A549 (cell line): ENCODE results near the gene AKIRIN2. TPM values are rescaled to one million over a fixed set of nuclear protein-coding genes. Genes with fewer than 3 reads are reported as not detected.

Experiments
- ATAC-seq, 2 experiments: fragments of 200-7000 bp in 1 of 2; fragments of >200 bp in 1 of 2; cut with Nextera tagmentation in 1 of 2; cut with Tn5 transposase in 1 of 2; 3 replicates each; pipeline versions ENCODE4 v1.8.0 to v1.9.1; 2018 to 2020; ENCODE audit warnings: mild to moderate bottlenecking in 1 of 2, moderate library complexity in 1 of 2
- CTCF ChIA-PET: fragments of 300-600 bp; sonication (Branson Sonifier 250); formaldehyde crosslinking; extraction: SDS; loops from one replicate; lab custom pipeline; 2021; ENCODE audit warnings: antibody characterized with exemption, inconsistent platforms; lab: Yijun Ruan, JAX
- POLR2A ChIA-PET: fragments of 350-600 bp; formaldehyde crosslinking; extraction: SDS; loops from one replicate; lab custom pipeline; 2021; ENCODE audit warnings: antibody characterized with exemption, inconsistent platforms; lab: Yijun Ruan, JAX
- DNase-seq, 2 experiments: peaks; one replicate each; pipeline versions ENCODE4 v3.0.0 to v3.0.0-alpha.2; 2011 to 2016; ENCODE audit warnings: low read depth in 1 of 2, low spot score in 1 of 2
- FAIRE-seq: peaks from 2 replicates; lab custom pipeline; 2011; peaks lifted over from hg19 to GRCh38; lab: Jason Lieb, UNC
- H3K27ac ChIP-seq, 2 experiments: fragments of >200 bp; sonication (Bioruptor Twin); formaldehyde crosslinking; 3 replicates each; pipeline ENCODE4 v1.5.1; 2016 to 2017
- H3K4me1 ChIP-seq: fragments of >200 bp; sonication (Bioruptor Twin); formaldehyde crosslinking; 3 replicates; pipeline ENCODE4 v1.6.1; 2016
- H3K4me2 ChIP-seq: fragments of >200 bp; sonication (Bioruptor Twin); formaldehyde crosslinking; 3 replicates; pipeline ENCODE4 v1.6.1; 2016
- H3K4me3 ChIP-seq: fragments of >200 bp; sonication (Bioruptor Twin); formaldehyde crosslinking; 3 replicates; pipeline ENCODE4 v1.5.1; 2016
- H3K9me3 ChIP-seq: fragments of >200 bp; sonication (Bioruptor Twin); formaldehyde crosslinking; 3 replicates; pipeline ENCODE4 v1.6.1; 2016
- CBX8 ChIP-seq: fragments of 200-600 bp; sonication (generic); IDR thresholded peaks from 2 replicates; pipeline ENCODE4 v1.6.1; 2016
- CHD2 ChIP-seq: fragments of 150-350 bp; IDR thresholded peaks from 2 replicates; pipeline ENCODE4 v1.6.1; 2014; ENCODE audit warnings: low read length; ENCODE audit not compliant: partially characterized antibody
- CHD4 ChIP-seq: fragments of 200-600 bp; sonication (generic); IDR thresholded peaks from 2 replicates; pipeline ENCODE4 v1.6.1; 2016; ENCODE audit warnings: antibody characterized with exemption, mild to moderate bottlenecking, borderline replicate concordance
- EHF ChIP-seq: fragments of 250-450 bp; sonication (Bioruptor Pico); IDR thresholded peaks from 2 replicates; pipeline ENCODE4 v1.5.0; 2020; ENCODE audit warnings: mild to moderate bottlenecking
- FOSB ChIP-seq: fragments of 250-450 bp; sonication (Bioruptor Pico); IDR thresholded peaks from 2 replicates; pipeline ENCODE4 v1.5.0; 2020; ENCODE audit warnings: mild to moderate bottlenecking, moderate library complexity
- FOSL2 ChIP-seq, 2 experiments: fragments of 450-650 bp in 1 of 2; fragments of >200 bp in 1 of 2; sonication (Bioruptor Twin) in 1 of 2; formaldehyde crosslinking; IDR thresholded peaks; 2 replicates each; pipeline versions ENCODE4 v1.5.0 to v1.6.1; 2016 to 2020; ENCODE audit warnings: mild to moderate bottlenecking in 1 of 2, moderate library complexity in 1 of 2
- GATA3 ChIP-seq: IDR thresholded peaks from 2 replicates; pipeline ENCODE4 v1.6.1; 2012; ENCODE audit warnings: borderline replicate concordance
- HDAC2 ChIP-seq: fragments of 200-600 bp; sonication (generic); IDR thresholded peaks from 2 replicates; pipeline ENCODE4 v1.6.1; 2016
- HEYL ChIP-seq: fragments of 250-450 bp; sonication (Bioruptor Pico); IDR thresholded peaks from 2 replicates; pipeline ENCODE4 v1.8.0; 2021; ENCODE audit warnings: mild to moderate bottlenecking, moderate library complexity
- MAZ ChIP-seq: fragments of 150-350 bp; IDR thresholded peaks from 2 replicates; pipeline ENCODE4 v1.6.1; 2014; ENCODE audit warnings: antibody characterized with exemption, low read depth, low read length, borderline replicate concordance
- POLR2A ChIP-seq: IDR thresholded peaks from 2 replicates; pipeline ENCODE4 v1.6.1; 2012; ENCODE audit warnings: mild to moderate bottlenecking, low read length
- RAD21 ChIP-seq, 2 experiments: fragments of >200 bp in 1 of 2; sonication (Bioruptor Twin) in 1 of 2; formaldehyde crosslinking in 1 of 2; IDR thresholded peaks in 1 of 2; conservative IDR thresholded peaks in 1 of 2; 2 replicates in 1 of 2; 3 replicates in 1 of 2; pipeline ENCODE4 v1.6.1; 2012 to 2018; ENCODE audit warnings: inconsistent platforms in 1 of 2
- RCOR1 ChIP-seq: fragments of 150-350 bp; IDR thresholded peaks from 2 replicates; pipeline ENCODE4 v1.6.1; 2014; ENCODE audit warnings: antibody characterized with exemption, low read length, low read depth
- ZC3H11A ChIP-seq: fragments of 450-650 bp; IDR thresholded peaks from 2 replicates; pipeline ENCODE4 v1.6.1; 2014; ENCODE audit warnings: antibody characterized with exemption, mild to moderate bottlenecking
- ZNF302 ChIP-seq: fragments of 250-450 bp; sonication (Bioruptor Pico); IDR thresholded peaks from 2 replicates; pipeline ENCODE4 v1.9.0; 2021; ENCODE audit warnings: inconsistent platforms, mild to moderate bottlenecking, moderate library complexity
- WGBS: methylation state at CpG from one replicate; pipeline ENCODE4 v1.1.6; 2017; ENCODE audit errors: missing lambda C conversion rate; 5-methylcytosine and 5-hydroxymethylcytosine counted together
- polyA plus RNA-seq, 4 experiments: library from polyadenylated mRNA; depleted of rRNA in 3 of 4; stranded (reverse); fragments of >200 nt; fragmentation: RNase III in 1 of 4; extraction: RNeasy Plus Mini Kit Qiagen cat#74134 plus additional on column Dnase treatment in 1 of 4; gene quantifications; 2 replicates in 3 of 4; 3 replicates in 1 of 4; pipeline ENCODE4 v1.2.3, GENCODE V29; 2011 to 2017
- TF ChIP-seq, protein P1 (sequence below): IDR thresholded peaks from 2 replicates; pipeline ENCODE4 v1.6.1; 2012
- TF ChIP-seq, protein P2 (sequence below): fragments of 250-450 bp; sonication (Bioruptor Pico); IDR thresholded peaks from 2 replicates; pipeline ENCODE4 v1.5.0; 2020; ENCODE audit warnings: low read depth, mild to moderate bottlenecking, moderate library complexity
- TF ChIP-seq, protein P3 (sequence below): fragments of 250-450 bp; sonication (Bioruptor Pico); IDR thresholded peaks from 2 replicates; pipeline ENCODE4 v1.5.0; 2021; ENCODE audit warnings: mild to moderate bottlenecking, moderate library complexity, borderline replicate concordance
- TF ChIP-seq, protein P4 (sequence below): IDR thresholded peaks from 2 replicates; pipeline ENCODE4 v1.6.1; 2012; ENCODE audit warnings: low read depth, borderline replicate concordance

The AKIRIN2 gene
- polyA plus RNA-seq, 2 of the 4 experiments (the other 2 are of a cell fraction): 23.7 to 40.1 TPM

DNA sequence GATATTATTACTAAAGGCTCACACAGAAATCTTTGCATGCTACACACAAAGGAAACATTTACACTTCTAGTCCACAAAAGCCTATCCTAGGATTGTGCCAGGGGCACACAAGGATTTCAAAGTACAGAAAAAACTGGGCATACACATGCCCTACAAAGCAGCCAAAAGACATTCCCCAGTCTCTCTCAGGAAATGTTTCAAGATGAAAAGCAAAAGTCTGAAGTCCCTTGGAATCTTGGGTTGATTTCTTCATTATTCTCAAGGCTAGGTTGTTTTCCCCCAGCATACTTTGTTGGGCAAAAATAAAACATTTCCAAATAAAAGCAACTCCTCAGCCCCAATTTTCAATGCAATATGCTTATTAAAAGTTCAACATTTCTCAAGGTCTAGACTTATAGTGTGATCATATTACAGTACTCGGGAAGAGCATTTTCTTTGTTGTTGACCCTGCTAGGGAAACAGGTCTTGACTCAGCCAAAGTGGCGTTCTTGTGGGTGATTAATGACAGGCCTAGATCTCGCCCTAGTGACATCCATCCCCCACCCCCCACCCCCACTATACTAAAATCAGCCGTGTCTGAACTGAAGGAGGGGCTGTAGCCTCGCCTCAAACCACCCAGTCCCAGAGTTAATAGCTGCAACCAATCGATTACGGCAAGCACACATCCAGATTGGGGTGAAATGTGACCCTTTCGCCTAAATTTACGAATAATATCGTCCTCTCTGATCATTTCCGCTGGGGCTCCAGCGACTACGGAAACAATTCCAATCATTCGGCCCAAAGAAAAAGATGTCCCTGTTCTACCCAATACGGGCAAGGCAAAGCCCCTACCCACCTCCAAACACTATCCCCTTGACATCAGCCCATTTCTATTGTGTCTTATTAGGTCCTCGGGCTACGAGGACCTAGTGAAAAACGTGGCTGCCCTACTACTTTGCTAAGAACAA is 1.4 kb downstream of the AKIRIN2 start:
- ChIA-PET POLR2A (interaction anchor here (0.6 to 1.0 kb wide), 2 partner anchors 9 to 29 kb away, joined by 4 to 5 read pairs; no protein-coding TSS in a partner anchor), CTCF (interaction anchor here (0.6 to 1.8 kb wide), 3 partner anchors 13 to 132 kb away, joined by 5 to 8 read pairs (median 5); no protein-coding TSS in a partner anchor)
- peak overlapping the region; percentile 92 for H3K4me2 ChIP-seq
- H3K27ac ChIP-seq: peak overlapping the region; percentile 94 to 100
- peak overlapping the region; percentile 80 for H3K4me3 ChIP-seq
- ATAC-seq: peak; percentile 12 to 15; a peak in 4 of 6 replicates
- WGBS: 2% methylated on average over 16 of the region's 18 CpGs
- peaks cover 48% of the 10 kb centered on the region for H3K4me1 ChIP-seq
- DNase-seq: peak; percentile 44 to 63
- TF ChIP-seq, protein P1, sequence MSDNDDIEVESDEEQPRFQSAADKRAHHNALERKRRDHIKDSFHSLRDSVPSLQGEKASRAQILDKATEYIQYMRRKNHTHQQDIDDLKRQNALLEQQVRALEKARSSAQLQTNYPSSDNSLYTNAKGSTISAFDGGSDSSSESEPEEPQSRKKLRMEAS: peak; percentile 18; the same call in 1 of the 2 replicates
- TF ChIP-seq CHD4 (no peak), RAD21 (conservative IDR thresholded peaks at IDR 0.05 in 1 of 2, IDR thresholded peaks at IDR 0.05 in 1 of 2) (0 out of 5 replicates have a peak, but pooled peaks of 1 of the 2 experiments have one; percentile 26), CBX8 (no peak), CHD2 (peak; percentile 32), ZNF302 (CRISPR knock-in tag) (no peak), EHF (CRISPR knock-in tag) (no peak), GATA3 (peak; percentile 15; the same call in 1 of the 2 replicates), FOSB (CRISPR knock-in tag) (no peak), FOSL2 (IDR thresholded peaks at IDR 0.05) (no peak), FOSL2 (CRISPR knock-in tag; IDR thresholded peaks at IDR 0.05) (no peak), HDAC2 (no peak), POLR2A (no peak), ZC3H11A (no peak)
- TF ChIP-seq, protein P2, sequence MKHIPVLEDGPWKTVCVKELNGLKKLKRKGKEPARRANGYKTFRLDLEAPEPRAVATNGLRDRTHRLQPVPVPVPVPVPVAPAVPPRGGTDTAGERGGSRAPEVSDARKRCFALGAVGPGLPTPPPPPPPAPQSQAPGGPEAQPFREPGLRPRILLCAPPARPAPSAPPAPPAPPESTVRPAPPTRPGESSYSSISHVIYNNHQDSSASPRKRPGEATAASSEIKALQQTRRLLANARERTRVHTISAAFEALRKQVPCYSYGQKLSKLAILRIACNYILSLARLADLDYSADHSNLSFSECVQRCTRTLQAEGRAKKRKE (CRISPR knock-in tag): no peak
- TF ChIP-seq, protein P3, sequence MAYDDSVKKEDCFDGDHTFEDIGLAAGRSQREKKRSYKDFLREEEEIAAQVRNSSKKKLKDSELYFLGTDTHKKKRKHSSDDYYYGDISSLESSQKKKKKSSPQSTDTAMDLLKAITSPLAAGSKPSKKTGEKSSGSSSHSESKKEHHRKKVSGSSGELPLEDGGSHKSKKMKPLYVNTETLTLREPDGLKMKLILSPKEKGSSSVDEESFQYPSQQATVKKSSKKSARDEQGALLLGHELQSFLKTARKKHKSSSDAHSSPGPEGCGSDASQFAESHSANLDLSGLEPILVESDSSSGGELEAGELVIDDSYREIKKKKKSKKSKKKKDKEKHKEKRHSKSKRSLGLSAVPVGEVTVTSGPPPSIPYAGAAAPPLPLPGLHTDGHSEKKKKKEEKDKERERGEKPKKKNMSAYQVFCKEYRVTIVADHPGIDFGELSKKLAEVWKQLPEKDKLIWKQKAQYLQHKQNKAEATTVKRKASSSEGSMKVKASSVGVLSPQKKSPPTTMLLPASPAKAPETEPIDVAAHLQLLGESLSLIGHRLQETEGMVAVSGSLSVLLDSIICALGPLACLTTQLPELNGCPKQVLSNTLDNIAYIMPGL (CRISPR knock-in tag): no peak
- no peaks in the 10 kb centered on the region for H3K9me3 ChIP-seq
- no peak for FAIRE-seq

DNA sequence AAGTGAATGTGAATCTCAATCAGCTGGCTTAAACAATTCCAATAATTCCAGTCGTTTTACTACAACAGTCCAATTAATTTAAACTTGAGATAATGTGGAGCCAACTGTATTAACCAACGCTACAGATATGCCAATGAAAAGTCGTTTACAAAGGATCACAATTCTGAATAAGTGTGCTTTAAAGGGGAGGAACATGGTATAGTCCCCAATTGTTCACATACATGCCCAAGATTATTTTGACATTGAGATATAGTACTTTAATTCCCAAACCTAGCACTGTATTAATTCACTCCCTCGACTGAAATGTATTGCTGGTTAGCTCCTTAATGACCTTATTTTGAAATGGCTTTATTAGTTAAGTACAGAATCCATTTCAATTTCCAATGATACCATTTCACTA is 2.5 kb downstream of the AKIRIN2 start:
- no peak overlapping the region for H3K27ac ChIP-seq
- POLR2A ChIA-PET: interaction anchor here (0.6 to 1.0 kb wide), 2 partner anchors 20 to 29 kb away, joined by 3 to 5 read pairs; no protein-coding TSS in a partner anchor
- DNase-seq (no peak), ATAC-seq (no peak), FAIRE-seq (no peak)
- H3K4me3 ChIP-seq: peak overlapping the region; percentile 80
- CTCF ChIA-PET: no interaction called here
- peak overlapping the region; percentile 92 for H3K4me2 ChIP-seq
- under 1% methylated on average over 4 of the region's 4 CpGs for WGBS
- H3K4me1 ChIP-seq: peaks cover 48% of the 10 kb centered on the region
- no peaks in the 10 kb centered on the region for H3K9me3 ChIP-seq
- TF ChIP-seq FOSB (CRISPR knock-in tag) (no peak), HEYL (CRISPR knock-in tag) (no peak), MAZ (no peak), EHF (CRISPR knock-in tag) (no peak), RCOR1 (no peak)
- TF ChIP-seq, protein P4, sequence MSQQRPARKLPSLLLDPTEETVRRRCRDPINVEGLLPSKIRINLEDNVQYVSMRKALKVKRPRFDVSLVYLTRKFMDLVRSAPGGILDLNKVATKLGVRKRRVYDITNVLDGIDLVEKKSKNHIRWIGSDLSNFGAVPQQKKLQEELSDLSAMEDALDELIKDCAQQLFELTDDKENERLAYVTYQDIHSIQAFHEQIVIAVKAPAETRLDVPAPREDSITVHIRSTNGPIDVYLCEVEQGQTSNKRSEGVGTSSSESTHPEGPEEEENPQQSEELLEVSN: no peak
